HG02852 (cell line): Measurements from ENCODE around the gene SPI1.

Source experiments
- ATAC-seq: cut with Tn5 transposase; IDR thresholded peaks from one replicate; pipeline ENCODE4 v1.9.1; 2021; ENCODE audit warnings: mild to moderate bottlenecking, moderate library complexity; ENCODE audit not compliant: unreplicated experiment

Gene SPI1

DNA sequence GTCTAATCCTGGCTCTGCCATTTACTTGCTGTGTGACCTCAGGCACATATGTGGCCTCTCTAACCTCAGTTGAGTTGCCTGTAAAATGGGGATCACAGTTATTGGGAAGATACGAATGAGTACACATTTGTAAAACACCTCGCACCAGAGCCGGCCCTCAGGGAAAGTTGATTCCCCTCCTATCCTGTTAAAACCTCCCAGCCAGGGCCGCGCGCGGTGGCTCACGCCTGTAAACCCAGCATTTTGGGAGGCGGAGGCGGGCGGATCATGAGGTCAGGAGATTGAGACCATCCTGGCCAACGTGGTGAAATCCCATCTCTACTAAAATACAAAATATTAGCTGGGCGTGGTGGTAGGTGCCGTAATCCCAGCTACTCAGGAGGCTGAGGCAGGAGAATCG lies 18.0 kb downstream of the SPI1 start:
- no peak for ATAC-seq

- no peak for ATAC-seq
Observed at GRCh38 chr11:47359586-47359985, 18.8 kb downstream of the SPI1 start.

GRCh38 chr11:47359162-47359561 lies 19.2 kb downstream of the SPI1 start:
- ATAC-seq = no peak

GRCh38 chr11:47358731-47359051 lies 19.7 kb downstream of the SPI1 start:
- no peak for ATAC-seq

DNA sequence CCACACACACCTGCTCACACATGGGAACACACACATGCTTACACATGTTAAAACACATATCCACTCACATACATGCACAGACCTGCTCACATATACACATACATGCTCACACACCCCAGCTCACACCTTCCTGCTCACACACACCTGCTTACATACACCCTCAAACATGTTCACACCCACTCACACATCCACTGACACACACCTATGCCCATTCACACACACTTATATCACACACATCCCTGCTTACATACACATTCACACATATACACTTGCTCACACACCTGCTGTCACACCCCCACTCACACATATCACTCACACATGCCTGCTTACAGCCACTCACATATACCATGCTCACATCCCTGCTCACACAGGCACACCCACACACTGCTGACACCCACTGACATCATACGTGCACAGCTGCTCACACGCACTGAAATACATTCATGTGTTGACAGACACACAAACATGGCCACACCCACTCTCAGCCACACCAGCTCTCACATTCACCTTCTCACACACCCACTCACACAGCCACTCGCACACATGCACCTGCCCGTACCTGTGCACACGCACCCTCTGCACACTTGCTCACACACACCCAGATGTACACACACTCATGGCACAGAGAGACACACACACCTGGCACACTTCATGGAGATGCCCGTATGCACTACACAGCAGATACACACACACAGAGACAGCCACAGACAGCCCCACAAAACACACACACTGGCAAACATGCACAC lies 20.2 kb downstream of the SPI1 start:
- no peak for ATAC-seq

DNA sequence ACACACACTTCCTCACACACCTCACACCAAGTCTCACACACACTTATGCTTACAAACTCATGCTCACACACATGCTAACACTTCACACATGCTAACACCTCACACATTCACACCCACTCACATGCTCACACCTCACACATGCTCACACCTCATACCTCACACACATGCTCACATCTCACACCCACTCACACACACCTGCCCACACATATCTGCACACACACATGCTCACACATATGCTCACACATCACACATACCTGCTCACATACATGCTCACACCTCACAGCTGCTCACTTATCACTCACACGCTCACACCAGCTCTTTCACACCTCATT lies 21.4 kb downstream of the SPI1 start:
- ATAC-seq = no peak

- ATAC-seq = no peak
Observed at GRCh38 chr11:47356129-47356997, 22.0 kb downstream of the SPI1 start.

GRCh38 chr11:47355283-47356128 lies 22.8 kb downstream of the SPI1 start:
- no peak for ATAC-seq

GRCh38 chr11:47354913-47355282 lies 23.4 kb downstream of the SPI1 start:
- no peak for ATAC-seq

- ATAC-seq = no peak
Observed at GRCh38 chr11:47353978-47354774, 24.2 kb downstream of the SPI1 start.

DNA sequence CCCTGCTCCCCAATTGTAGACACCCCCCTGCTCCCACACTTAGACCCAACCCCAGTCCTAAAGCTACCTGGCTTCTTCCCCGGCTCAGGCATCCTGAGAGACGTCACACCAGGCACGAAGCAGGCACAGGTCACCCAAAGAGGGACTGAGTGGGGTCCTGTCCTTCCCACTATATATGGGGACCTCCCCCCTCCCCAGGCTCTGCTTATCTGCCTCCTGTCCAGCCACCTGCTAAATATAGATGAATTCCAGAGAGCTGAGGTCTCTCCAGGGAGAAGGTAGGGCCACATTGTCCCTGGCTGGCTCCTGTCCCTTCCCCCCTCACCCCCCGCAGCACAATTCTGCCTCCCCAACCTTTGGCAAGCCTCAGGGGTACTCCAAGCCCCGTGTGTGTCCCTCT lies 25.8 kb downstream of the SPI1 start, which contains the start of gene MYBPC3:
Gene MYBPC3, minus strand, starts transcription at position 147 of the 400 bp plus-strand sequence. Its CDS starts 55 bp downstream, at position 92.
- ATAC-seq = no peak

GRCh38 chr11:47351156-47352126 lies 26.9 kb downstream of the SPI1 start:
- ATAC-seq = no peak

DNA sequence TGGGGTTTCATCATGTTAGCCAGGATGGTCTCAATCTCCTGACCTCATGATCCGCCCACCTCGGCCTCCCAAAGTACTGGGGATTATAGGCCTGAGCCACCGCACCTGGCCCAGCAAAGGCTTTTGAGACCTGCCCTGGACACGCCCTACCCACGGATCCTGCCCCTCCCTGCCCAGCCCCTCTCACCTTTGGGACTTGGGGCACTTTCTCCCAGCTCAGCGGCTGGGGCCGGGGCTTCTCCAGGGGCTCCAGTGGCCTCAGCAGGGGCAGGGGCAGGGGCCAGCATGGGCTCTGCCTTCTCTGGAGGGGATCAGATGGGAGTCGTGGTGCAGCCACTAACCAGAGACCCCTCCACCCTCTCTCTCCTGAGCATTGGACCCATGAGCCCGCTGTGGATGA lies 28.0 kb downstream of the SPI1 start:
- ATAC-seq = no peak

GRCh38 chr11:47349521-47350095 lies 28.7 kb downstream of the SPI1 start:
- ATAC-seq = no peak

DNA sequence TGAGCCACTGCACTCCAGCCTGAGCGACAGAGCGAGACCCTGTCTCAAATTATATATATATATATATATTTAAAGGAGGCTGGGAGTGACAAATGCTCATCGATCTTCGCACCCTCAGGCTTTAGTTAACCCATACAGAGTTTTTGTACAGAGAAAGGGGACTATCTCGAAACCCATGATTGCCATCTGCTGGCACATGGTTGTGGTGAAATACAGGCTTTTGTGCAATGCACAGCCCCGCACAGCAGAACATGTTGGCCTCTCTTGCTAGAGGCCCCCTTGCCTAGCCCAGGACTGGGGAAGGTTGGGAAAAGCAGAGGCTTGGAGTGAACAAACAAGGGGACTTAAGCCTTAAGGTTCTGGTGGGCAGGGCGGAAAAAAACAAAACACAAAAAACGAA lies 29.5 kb downstream of the SPI1 start:
- no peak for ATAC-seq

DNA sequence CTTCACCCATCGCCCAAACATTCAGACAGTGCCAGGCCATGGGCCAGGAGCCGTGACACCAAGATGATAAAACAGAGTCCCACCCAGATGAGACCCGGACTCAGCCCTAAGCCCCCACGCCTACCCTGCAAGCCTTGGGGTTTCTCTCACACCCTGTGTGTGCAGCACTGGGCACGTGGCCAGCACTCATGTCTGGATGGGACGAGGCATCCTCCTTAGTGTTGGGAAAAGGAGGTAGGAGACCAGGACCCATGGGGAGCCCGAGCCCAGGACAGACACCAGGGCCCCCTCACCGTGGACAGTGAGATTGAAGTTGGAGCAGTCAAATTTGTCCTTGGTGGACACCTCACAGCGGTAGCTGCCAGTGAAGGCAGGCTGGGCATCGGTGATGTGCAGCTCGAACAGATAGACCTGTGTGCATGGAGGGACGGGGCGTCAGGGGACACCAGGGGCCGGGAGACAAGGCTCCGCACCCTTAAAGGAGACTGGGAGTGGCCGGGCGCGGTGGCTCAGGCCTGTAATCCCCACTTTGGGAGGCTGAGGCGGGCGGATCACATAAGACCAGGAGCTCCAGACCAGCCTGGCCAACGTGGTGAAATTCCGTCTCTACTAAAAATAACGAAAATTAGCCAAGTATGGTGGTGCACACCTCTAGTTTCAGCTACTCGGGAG lies 30.1 kb downstream of the SPI1 start:
- ATAC-seq = no peak

GRCh38 chr11:47347137-47347536 lies 31.2 kb downstream of the SPI1 start:
- no peak for ATAC-seq

GRCh38 chr11:47345890-47346563 lies 32.3 kb downstream of the SPI1 start:
- no peak for ATAC-seq
